ENCODE data around the gene AOAH.

AOAH gene

GRCh38 chr7:36690514-36691187 is 33.6 kb downstream of the AOAH start:
- DNase-seq, result no peak

- DNase-seq, result no peak
Observed at GRCh38 chr7:36690041-36690440, 34.3 kb downstream of the AOAH start.

GRCh38 chr7:36686499-36686898 is 37.8 kb downstream of the AOAH start:
- DNase-seq, result no peak

- no peak for DNase-seq
Observed at GRCh38 chr7:36684954-36685353, 39.3 kb downstream of the AOAH start.

- no peak for DNase-seq
Observed at GRCh38 chr7:36683695-36684357, 40.5 kb downstream of the AOAH start.

GRCh38 chr7:36683111-36683510 is 41.2 kb downstream of the AOAH start:
- DNase-seq, result no peak

GRCh38 chr7:36682102-36682501 is 42.2 kb downstream of the AOAH start:
- DNase-seq, result no peak

- no peak for DNase-seq
Observed at GRCh38 chr7:36677769-36678437, 46.4 kb downstream of the AOAH start.

- no peak for DNase-seq
Observed at GRCh38 chr7:36673703-36674102, 50.6 kb downstream of the AOAH start.

GRCh38 chr7:36671432-36671829 is 52.9 kb downstream of the AOAH start:
- DNase-seq, result no peak

GRCh38 chr7:36670585-36671431 is 53.5 kb downstream of the AOAH start:
- peak; percentile 76 to 82 for DNase-seq

- DNase-seq, result no peak
Observed at GRCh38 chr7:36668750-36669149, 55.5 kb downstream of the AOAH start.

GRCh38 chr7:36668080-36668479 is 56.2 kb downstream of the AOAH start:
- DNase-seq, result no peak

- DNase-seq, result no peak
Observed at GRCh38 chr7:36667007-36667745, 57.1 kb downstream of the AOAH start.

- DNase-seq, result no peak
Observed at GRCh38 chr7:36663481-36663880, 60.8 kb downstream of the AOAH start.

GRCh38 chr7:36661135-36661840 is 63.0 kb downstream of the AOAH start:
- DNase-seq, result no peak

- DNase-seq, result no peak
Observed at GRCh38 chr7:36659638-36660341, 64.5 kb downstream of the AOAH start.

GRCh38 chr7:36659172-36659516 is 65.2 kb downstream of the AOAH start:
- peak in 1 of 2 experiments; percentile 48 for DNase-seq

GRCh38 chr7:36658335-36659171 is 65.7 kb downstream of the AOAH start:
- DNase-seq, result no peak

GRCh38 chr7:36657036-36657660 is 67.1 kb downstream of the AOAH start:
- no peak for DNase-seq
